Activated naive CD8-positive, alpha-beta T cell treated with anti-CD3 and anti-CD28 coated beads, Interleukin-2, amount 50 U/mL, for 24 hours (primary cell): ENCODE data around the gene NEK2.
"Not testable (repeated sequence)": the region's sequence is repeated elsewhere in the genome, so short reads cannot be mapped to it uniquely, and the experiment has no call there.

Experiments used
- ATAC-seq: fragments of 150-1000 bp; cut with Tn5 transposase; one replicate; pipeline ENCODE4 v1.10.0; 2021
- DNase-seq: peaks from one replicate; pipeline ENCODE4 v3.0.0; 2021
- H3K27ac Mint-ChIP-seq: one replicate; pipeline ENCODE4 v1.8.0; 2021; ENCODE audit warnings: mild to moderate bottlenecking, mixed read lengths
- H3K27me3 Mint-ChIP-seq: one replicate; pipeline ENCODE4 v1.8.0; 2021; ENCODE audit warnings: mixed read lengths
- H3K36me3 Mint-ChIP-seq: one replicate; pipeline ENCODE4 v1.8.0; 2021; ENCODE audit warnings: low read depth, mixed read lengths
- H3K4me1 Mint-ChIP-seq: one replicate; pipeline ENCODE4 v1.8.0; 2021; ENCODE audit warnings: mixed read lengths
- H3K4me3 Mint-ChIP-seq: one replicate; pipeline ENCODE4 v1.8.0; 2021; ENCODE audit warnings: mild to moderate bottlenecking, moderate library complexity, mixed read lengths
- H3K9me3 Mint-ChIP-seq: one replicate; pipeline ENCODE4 v1.8.0; 2021; ENCODE audit warnings: mixed read lengths

NEK2 gene

DNA sequence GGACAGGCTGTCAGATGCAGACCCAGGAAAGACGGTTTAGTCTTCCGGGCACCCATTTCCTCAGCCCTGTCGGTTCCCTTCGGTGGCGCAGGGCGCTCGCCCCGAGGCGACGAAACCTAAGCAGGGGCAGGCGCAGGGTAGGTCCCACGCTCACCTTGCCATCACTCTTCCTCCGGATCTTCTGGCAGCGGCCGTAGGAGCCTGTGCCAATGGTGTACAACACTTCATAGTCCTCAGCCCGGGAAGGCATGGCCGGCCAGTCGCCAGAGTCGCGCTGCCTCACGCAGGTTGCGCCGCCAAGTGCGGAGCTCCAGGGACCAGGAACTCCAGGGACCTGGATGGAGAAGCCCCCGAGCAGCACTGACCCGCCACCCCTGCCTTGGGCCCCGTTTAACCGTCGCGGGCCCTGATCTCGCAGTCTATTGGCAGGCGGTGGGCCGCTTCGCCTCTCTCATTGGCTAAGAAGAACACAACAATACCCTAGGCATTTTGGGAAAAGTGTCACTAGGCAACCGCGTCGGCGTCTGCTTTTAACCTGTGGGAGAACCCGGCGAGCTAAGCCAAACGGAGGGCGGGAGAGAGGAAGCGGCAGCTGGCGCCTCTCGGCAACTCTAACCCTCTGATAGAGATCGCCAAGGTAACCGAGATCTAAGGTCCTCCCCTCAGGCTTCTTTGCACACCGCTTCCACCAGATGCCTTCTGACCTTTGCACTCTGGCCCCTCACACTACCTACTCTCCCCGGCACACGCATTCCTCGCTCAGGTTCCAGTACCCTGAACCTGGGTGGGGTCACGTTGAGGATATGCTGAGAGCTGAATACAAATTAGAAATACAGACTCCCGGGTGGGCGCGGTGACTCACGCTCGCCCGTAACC is at the start of gene NEK2:
TSS of gene NEK2 (minus strand) at position 392 of the 876 bp plus-strand sequence. CDS start at position 250, 142 bp downstream.
- peaks cover 3% of the 10 kb centered on the region for H3K36me3 Mint-ChIP-seq
- H3K4me1 Mint-ChIP-seq = peaks cover 19% of the 10 kb centered on the region
- DNase-seq (peak; percentile 82), ATAC-seq (peak; percentile 98)
- no peaks in the 10 kb centered on the region for H3K9me3 Mint-ChIP-seq
- H3K27ac Mint-ChIP-seq = peak within 1 kb of the TSS; percentile 75
- peak within 1 kb of the TSS; percentile 92 for H3K4me3 Mint-ChIP-seq
- H3K27me3 Mint-ChIP-seq = no peaks in the 10 kb centered on the region

DNA sequence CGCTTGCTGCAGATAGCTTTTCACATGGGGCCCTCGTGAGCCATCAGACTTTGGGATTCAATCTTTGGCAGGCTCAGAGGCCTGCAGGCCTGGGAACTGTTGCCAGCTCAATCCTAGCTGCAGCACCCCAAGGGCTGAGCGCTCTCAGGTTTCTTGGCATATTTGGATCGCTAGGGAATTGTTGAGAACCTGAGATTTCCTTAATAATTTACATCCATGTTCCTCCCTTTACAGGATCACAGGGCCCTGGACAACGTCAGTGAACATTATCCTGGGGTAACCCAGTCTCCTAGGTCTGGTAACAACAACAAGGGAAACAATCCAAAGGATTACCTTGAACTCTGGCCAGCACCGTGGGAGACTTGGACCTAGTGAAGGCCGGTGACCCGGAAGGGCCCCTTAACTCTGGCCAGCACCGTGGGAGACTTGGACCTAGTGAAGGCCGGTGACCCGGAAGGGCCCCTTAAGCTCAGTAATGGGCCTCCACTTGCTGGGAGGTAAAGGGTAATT is 49.3 kb upstream of the NEK2 start:
- Mint-ChIP-seq H3K36me3 (no peaks in the 10 kb centered on the region), H3K9me3 (peaks cover 4% of the 10 kb centered on the region), H3K27me3 (no peaks in the 10 kb centered on the region), H3K4me1 (no peaks in the 10 kb centered on the region), H3K27ac (no peak overlapping the region), H3K4me3 (no peak overlapping the region)
- no peak for ATAC-seq
- no peak for DNase-seq

DNA sequence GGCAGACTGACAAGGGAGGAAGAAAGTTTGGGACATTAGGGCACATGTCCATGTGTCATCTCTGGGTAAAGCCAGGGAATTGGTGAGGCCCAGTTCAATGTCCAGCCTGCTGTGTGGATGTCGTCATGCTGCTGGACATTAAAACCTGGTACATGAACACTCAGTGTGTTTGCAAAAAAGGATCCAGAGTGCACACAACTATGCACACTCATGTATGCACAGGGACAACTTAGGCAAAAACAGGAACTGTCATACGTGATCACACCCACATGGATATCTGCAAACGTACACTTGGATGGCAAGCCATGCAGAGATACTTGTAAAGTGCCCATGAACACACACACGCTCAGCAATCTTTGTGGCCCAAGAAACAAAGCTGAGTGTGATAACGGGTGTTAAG is 47.9 kb upstream of the NEK2 start:
- H3K27ac Mint-ChIP-seq = no peak overlapping the region

DNA sequence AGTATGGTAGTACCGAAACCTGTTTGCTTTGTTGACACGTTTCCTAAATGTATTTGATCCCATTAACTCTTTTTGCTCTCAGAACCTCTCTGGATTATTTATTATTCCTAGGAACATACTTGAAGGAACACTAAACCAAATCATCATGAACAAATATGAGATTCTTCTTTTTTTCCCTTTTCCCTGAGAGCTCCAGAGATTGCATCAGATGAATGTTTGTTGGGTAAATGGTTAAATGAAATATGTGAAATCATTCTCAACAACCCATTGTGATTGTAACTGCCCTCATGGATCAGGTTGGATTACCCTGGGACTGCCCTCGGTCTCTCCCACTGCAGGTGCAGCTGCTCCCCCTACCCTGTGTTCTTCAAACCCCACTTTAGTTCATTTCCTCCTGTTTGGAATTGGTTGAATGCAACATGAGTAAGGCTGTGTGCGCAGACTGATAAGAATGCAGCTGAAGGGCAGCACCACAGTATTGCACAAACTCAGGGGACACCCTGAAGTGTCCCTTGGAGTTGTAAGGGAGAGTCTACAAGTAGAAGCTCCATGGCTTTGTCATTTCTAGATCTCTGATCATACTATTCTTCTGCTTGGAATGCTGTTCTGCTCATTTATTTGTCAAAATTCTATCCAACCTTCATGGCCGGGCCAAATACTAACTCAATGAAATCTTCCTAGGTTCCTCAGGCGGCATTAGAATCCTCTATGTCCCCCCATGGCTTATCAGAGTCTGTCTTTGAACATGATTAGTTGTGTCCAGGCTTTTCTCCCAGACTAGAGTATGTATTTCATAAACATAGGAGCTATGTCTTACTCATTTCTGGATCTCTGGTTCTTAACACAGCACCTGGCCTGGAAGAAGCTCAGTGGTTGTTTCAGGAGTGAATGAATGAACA is 47.1 kb upstream of the NEK2 start:
- DNase-seq = no peak
- Mint-ChIP-seq H3K4me1 (no peaks in the 10 kb centered on the region), H3K9me3 (peaks cover 4% of the 10 kb centered on the region), H3K36me3 (no peaks in the 10 kb centered on the region), H3K4me3 (no peak overlapping the region), H3K27me3 (no peaks in the 10 kb centered on the region), H3K27ac (no peak overlapping the region)
- ATAC-seq = no peak

More for the DNA sequence above, 47.9 kb upstream of the NEK2 start:
- Mint-ChIP-seq H3K9me3 (peaks cover 4% of the 10 kb centered on the region), H3K4me1 (no peaks in the 10 kb centered on the region), H3K4me3 (no peak overlapping the region), H3K36me3 (no peaks in the 10 kb centered on the region), H3K27me3 (no peaks in the 10 kb centered on the region)
- ATAC-seq (no peak), DNase-seq (no peak)

DNA sequence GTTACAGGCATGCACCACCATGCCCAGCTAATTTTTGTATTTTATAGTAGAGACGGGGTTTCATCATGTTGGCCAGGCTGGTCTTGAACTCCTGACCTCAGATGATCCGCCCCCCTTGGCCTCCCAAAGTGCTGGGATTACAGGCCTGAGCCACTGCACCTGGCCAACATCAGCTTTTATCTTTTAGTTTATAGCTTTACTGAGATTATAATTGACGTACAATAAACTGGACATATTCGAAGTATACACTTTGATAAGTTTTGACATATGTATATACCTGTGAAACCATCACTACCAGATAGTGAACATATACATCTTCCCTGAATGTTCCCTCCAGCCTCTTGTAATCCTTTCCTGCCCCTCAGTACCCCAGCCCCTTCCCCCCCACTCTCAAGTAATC is 41.1 kb upstream of the NEK2 start:
- H3K4me1 Mint-ChIP-seq, ATAC-seq, H3K27ac Mint-ChIP-seq, H3K9me3 Mint-ChIP-seq, H3K36me3 Mint-ChIP-seq, H3K4me3 Mint-ChIP-seq, DNase-seq, H3K27me3 Mint-ChIP-seq: not testable (repeated sequence)

DNA sequence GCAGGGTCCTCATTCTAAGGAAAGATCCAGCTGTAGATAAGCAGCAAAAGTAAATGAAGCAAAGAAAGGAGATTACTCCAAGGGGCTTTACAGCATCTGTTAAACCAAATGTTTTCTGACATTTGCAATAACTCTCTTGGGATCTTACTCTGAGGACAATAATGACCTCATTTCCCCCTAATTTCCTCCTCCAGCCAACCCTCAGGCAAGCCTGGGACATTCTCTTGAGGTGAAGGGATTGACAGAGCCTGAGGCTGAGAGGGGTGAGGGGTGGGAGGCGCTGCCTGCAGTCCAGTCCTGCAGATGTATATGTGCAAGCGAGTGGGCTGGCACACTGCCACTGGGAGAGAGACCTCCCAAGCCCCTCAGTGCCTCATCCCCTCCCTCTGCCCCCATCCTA is 40.5 kb upstream of the NEK2 start:
- DNase-seq = no peak
- H3K4me3 Mint-ChIP-seq = no peak overlapping the region
- H3K9me3 Mint-ChIP-seq = peaks cover 4% of the 10 kb centered on the region
- no peaks in the 10 kb centered on the region for H3K4me1 Mint-ChIP-seq
- H3K36me3 Mint-ChIP-seq = no peaks in the 10 kb centered on the region
- H3K27ac Mint-ChIP-seq = no peak overlapping the region
- H3K27me3 Mint-ChIP-seq = no peaks in the 10 kb centered on the region
- no peak for ATAC-seq

DNA sequence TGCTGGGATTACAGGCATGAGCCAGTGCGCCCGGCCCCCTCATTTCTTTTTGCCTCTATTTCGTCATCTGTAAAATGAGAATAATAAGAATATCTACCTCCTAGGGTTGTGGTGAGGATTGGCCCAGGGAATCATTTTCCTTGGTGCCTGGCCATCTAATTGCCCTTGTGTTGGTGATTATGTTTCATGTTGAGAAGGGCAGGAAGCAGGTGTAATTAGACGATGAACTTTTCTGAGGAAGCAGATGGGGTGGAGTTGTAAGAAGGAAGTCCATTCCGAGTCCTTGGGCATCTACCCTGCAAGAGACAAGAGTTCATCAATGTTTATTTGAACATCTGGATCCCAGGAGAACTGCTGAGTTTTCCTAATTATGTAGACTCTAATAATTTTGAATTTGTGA is 38.7 kb upstream of the NEK2 start:
- Mint-ChIP-seq H3K27me3 (no peaks in the 10 kb centered on the region), H3K36me3 (no peaks in the 10 kb centered on the region), H3K4me1 (no peaks in the 10 kb centered on the region), H3K27ac (no peak overlapping the region), H3K9me3 (no peaks in the 10 kb centered on the region), H3K4me3 (no peak overlapping the region)
- no peak for ATAC-seq
- no peak for DNase-seq

DNA sequence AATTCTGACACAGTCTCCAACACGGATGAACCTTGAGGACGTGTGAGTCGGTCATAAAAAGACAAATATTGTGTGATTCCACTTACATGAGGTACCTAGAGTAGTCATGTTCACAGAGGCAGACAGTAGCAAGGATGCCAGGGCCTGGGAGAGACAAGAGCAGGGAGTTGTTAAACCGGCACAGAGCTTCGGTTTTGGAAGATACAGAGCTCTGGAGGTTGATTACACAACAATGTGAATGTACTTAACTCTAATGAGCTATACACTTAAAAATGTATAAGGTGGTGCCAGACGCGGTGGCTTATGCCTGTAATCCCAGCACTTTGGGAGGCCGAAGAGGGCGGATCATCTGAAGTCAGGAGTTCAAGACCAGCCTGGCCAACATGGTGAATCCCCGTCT is 37.8 kb upstream of the NEK2 start:
- Mint-ChIP-seq H3K27ac (no peak overlapping the region), H3K4me1 (no peaks in the 10 kb centered on the region), H3K36me3 (no peaks in the 10 kb centered on the region), H3K9me3 (no peaks in the 10 kb centered on the region), H3K27me3 (no peaks in the 10 kb centered on the region), H3K4me3 (no peak overlapping the region)
- DNase-seq = no peak
- no peak for ATAC-seq

DNA sequence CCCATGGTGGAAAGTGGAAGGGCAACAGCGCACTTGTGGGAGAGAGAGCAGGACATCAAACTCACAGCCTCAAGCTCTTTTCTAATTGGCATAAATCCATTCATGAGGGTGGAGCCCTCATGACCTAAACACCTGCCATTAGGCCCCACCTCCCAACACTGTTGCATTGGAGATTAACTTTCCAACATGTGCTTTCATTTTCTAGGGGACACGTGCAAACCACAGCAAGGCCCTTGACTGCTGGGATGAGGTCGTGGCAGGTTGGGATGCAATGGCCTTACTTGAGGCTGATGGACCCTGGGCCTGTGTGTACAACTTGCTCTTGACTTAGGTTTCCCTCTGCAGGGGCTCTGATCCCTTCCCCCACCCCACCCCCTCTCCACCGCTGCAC is 35.9 kb upstream of the NEK2 start:
- ATAC-seq = no peak
- Mint-ChIP-seq H3K4me1 (no peaks in the 10 kb centered on the region), H3K27me3 (no peaks in the 10 kb centered on the region), H3K27ac (no peak overlapping the region), H3K9me3 (no peaks in the 10 kb centered on the region), H3K4me3 (no peak overlapping the region), H3K36me3 (no peaks in the 10 kb centered on the region)
- no peak for DNase-seq

DNA sequence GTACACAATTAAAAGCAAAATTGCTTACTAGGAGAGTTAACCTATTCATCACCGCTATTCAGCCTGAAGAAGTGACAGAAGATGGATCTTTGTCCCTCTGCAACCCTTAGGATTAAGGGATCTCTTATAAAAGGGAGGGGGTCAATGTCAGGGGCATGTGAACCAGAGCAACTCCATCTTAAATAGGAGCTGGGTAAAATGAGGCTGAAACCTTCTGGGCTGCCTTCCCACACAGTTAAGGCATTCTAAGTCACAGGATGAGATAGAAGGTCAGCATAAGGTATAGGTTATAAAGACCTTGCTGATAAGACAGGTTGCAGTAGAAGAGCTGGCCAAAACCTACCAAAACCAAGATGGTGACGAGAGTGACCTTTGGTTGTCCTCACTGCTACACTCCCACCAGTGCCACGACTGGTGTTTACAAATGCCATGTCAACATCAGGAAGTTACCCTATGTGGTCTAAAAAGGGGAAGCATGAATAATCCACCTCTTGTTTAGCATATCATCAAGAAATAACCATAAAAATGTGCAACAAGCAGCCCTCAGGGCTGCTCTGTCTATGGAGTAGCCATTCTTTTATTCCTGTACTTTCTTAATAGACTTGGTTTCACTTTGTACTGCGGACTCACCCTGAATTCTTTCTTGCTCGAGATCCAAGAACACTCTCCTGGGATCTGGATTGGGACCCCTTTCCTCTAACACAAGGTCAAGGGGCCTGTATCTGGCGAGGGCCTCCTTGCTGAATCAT is 35.3 kb upstream of the NEK2 start:
- no peak overlapping the region for H3K4me3 Mint-ChIP-seq
- no peaks in the 10 kb centered on the region for H3K9me3 Mint-ChIP-seq
- ATAC-seq (no peak), DNase-seq (no peak)
- no peaks in the 10 kb centered on the region for H3K27me3 Mint-ChIP-seq
- no peaks in the 10 kb centered on the region for H3K36me3 Mint-ChIP-seq
- no peaks in the 10 kb centered on the region for H3K4me1 Mint-ChIP-seq
- H3K27ac Mint-ChIP-seq = no peak overlapping the region

DNA sequence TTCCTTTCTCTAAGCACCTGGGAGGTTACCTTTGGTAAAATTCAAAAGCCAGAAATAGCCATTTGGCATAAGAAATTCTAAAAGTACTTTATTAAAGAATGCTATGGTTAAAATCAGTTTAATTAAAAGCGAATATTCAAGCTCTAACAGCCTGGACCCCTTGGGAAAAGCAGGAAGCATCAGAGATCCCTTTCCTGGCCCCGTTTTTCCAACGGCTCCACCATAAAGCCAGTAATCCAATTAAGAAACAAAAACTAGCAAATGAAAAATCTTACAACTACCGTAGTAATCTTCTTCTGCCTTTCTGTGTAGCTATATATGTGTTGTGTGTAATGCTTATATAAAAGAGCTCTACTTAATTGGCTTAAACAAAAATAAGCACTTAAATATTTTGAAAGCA is 33.5 kb upstream of the NEK2 start:
- ATAC-seq (no peak), DNase-seq (no peak)
- no peaks in the 10 kb centered on the region for H3K4me1 Mint-ChIP-seq
- H3K9me3 Mint-ChIP-seq = no peaks in the 10 kb centered on the region
- no peaks in the 10 kb centered on the region for H3K27me3 Mint-ChIP-seq
- H3K27ac Mint-ChIP-seq = no peak overlapping the region
- no peaks in the 10 kb centered on the region for H3K36me3 Mint-ChIP-seq
- no peak overlapping the region for H3K4me3 Mint-ChIP-seq

DNA sequence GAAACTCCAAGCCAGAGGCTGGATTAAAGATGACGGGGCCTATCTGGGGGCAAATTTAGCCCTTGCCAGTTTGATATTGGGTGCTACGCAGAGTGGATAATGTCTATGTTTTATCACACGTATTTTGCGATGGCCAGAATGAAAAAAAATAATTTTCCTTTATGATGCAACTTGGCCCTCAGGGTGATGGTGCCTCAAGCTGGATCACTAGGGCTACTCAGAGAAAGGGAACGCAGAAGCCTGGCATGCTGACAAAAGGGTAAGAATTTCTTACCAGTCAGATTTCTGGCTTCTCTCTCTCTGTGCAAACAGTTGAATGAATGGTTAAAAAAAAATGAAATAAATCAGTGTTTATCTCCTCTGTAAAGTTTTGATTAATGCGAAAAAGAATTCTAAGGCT is 32.6 kb upstream of the NEK2 start:
- H3K4me3 Mint-ChIP-seq = no peak overlapping the region
- H3K36me3 Mint-ChIP-seq = no peaks in the 10 kb centered on the region
- H3K4me1 Mint-ChIP-seq = no peaks in the 10 kb centered on the region
- DNase-seq (no peak), ATAC-seq (no peak)
- no peaks in the 10 kb centered on the region for H3K27me3 Mint-ChIP-seq
- H3K9me3 Mint-ChIP-seq = no peaks in the 10 kb centered on the region
- H3K27ac Mint-ChIP-seq = no peak overlapping the region

DNA sequence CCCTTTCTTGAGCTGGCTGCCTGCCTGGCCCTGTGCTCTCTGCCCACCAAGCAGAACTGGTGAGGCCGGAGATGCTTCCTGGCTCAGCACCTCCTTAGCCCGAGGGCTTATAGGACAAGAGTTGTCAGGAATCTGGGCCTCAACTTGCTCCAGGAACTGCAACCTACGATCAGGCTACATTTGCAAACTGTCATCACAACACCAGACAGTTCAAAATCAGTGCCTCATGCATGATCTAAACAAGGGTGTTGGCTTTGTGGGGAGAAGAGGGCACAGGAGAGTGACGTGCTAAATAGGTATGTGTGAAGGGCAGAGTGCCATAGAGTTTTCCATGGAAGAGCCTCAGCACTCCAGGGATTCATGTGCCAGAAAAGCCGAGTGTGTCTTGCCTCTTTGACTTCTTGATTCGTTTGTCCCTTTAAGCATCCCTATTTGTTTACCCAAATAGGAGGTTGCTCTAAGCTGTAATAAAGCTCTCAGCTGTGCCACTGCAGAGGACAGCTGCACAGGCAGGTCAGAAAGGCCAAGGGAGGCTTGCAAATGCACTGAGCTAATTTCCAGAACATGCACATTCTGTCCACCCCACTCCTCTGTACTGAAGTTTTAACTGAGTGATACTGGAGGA is 30.2 kb upstream of the NEK2 start:
- no peak overlapping the region for H3K27ac Mint-ChIP-seq
- H3K36me3 Mint-ChIP-seq = no peaks in the 10 kb centered on the region
- no peak for ATAC-seq
- no peak for DNase-seq
- no peaks in the 10 kb centered on the region for H3K4me1 Mint-ChIP-seq
- H3K9me3 Mint-ChIP-seq = no peaks in the 10 kb centered on the region
- H3K4me3 Mint-ChIP-seq = no peak overlapping the region
- no peaks in the 10 kb centered on the region for H3K27me3 Mint-ChIP-seq

DNA sequence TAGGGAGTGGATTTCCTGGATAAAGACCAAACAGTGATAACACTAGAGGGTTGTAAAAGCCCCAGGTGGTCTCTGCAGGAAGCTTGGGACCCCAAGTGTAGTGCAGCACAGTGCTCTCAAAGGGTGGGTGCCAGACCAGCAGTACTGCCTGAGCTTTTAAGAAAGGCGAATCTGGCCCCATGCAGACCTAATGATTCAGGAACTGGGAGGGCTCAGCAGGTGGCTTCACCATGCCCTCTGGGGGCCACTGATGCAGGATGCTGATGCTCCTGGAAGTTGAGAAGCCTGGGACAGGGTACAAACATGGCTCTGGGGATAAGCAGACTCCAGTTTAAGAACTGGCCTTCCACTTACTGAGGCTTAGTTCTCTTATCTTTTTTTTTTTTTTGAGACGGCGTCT is 29.1 kb upstream of the NEK2 start:
- no peaks in the 10 kb centered on the region for H3K27me3 Mint-ChIP-seq
- H3K27ac Mint-ChIP-seq = no peak overlapping the region
- H3K4me3 Mint-ChIP-seq = no peak overlapping the region
- no peaks in the 10 kb centered on the region for H3K9me3 Mint-ChIP-seq
- no peaks in the 10 kb centered on the region for H3K36me3 Mint-ChIP-seq
- ATAC-seq (no peak), DNase-seq (no peak)
- H3K4me1 Mint-ChIP-seq = peaks cover under 1% of the 10 kb centered on the region
